ENCODE data around the gene NTNG1.
"Not testable (repeated sequence)": the region's sequence is repeated elsewhere in the genome, so short reads cannot be mapped to it uniquely, and the experiment has no call there.

The NTNG1 gene

DNA sequence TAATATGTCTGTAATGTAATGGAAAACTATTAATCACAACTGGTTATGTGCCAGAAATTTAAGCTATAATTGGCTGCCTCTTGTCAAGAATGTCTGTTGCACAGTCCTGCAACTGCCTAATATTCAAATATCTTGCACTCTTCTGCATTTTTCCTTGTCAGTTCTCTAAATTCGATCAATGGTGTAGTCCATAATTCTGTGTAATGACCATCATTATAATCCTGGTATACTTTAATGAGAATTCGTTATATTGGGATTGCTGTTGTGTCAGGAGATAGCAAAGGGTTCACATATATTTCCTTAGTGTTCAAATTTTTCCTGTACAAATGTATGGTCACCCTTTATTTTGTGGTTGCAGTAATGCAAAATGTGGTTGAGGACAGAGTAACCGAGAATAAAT, 4.8 kb downstream of the NTNG1 start:
- FAIRE-seq: no peak

DNA sequence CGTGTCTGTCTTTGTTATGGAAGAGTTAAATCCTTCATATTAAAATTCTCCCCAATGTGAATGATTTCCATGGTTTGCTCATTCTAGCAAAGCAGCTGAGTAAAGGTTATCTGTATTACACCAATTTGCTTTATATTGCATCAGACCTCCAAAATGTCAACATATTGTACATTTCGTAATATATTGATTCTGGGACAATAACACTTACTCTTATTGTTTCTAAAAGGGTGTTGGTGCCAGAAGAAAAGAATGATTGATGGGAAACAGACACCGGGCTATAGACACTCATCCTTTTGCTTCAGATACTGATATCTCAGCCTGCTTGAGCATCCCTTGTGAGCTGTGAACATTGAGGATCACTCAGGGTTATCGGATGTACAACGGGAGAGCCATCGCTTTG, 7.0 kb downstream of the NTNG1 start:
- no peak for FAIRE-seq

DNA sequence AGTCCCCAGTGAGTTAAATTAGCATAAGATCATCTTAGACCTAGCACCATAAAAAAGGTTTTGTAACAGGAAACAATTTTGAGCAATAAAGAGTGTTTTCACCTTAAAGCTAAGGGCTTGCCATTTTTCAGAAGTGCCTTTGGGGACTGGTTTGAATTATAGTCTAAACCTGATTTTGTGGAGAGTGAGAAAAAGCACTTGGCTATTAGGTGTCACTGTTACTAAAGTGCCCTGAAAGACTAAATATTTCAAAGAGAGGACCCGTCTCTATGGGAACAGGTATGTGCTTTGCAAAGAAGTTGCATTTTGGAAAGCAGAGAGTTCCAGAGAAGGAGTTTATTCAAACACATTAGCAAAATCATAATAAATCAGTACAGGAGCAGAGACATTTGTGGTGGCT, 9.1 kb downstream of the NTNG1 start:
- FAIRE-seq: no peak

DNA sequence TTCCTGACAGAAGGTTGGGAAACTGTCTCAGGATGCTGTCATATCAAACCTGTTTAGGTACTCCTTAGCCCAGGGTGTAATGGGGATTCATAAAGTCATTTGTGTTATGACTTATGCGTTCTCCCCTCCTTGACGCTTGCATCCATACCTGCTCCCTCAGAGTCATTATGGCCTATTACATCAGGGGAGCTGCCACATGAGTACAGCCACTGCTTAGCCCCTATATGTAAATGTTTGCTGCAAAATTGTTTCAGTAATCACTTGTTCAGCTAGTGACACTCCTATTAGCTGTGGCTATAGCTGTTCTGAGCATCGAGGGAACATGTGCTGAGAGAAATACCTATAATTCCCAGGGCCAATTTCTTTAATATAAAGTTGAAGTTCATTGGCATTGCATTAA, 10.5 kb downstream of the NTNG1 start:
- FAIRE-seq: no peak

DNA sequence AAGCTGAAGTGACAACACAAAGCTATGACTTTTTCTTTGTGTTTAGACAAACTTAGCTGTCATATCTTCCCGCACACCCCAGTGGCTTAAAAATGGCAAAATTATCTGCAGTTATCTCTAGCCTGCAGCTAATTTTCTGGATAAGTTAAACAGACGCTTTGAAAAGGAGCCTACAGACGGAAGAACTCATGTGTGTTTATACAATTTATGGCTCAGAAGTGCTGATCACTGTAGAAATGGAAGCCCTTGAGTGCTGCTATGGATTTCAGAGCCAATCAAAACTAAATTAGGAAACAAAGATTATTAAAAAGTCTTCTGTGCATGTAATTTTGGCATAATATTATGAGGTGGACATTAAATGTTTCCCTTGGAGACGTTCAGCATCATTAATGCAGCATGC, 11.6 kb downstream of the NTNG1 start:
- FAIRE-seq: no peak

DNA sequence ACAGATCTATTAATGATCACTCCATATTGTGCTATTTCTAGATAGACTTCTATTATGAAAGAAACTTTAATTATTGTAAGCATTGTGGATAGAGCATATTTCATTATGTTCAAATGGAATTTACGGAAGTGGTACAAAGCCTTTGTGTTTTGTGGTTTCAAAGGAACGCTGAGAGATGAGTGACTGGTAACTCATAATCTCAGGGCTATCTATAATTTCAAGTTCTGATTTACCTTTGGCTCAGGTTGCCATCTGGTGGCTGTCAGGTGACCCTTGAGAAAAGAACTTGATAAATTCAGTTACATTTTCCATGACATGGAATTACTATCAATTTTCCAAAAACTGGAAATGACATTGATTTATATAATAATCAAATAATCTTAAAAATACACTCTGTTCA, 12.2 kb downstream of the NTNG1 start:
- FAIRE-seq: no peak

GRCh38 chr1:107158496-107158895, 17.7 kb downstream of the NTNG1 start:
- no peak for FAIRE-seq

DNA sequence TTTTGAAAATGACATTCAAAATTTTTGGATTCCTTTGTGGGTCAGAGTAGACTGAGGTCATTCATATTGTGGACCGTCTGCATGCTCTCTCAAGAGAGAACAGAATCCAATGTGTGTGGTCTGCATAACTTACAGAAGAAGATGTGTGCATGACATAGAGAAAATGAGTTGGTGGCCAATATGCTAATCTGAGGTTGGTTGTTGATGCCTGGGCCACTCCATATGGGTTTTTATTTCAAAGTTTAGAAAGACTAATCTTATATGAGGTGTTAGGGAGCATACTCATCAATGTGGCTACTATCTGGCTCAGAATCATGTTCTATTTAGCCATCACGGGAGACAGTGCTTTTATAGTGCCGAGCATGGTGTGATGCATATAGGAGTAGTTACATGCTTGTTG, 18.2 kb downstream of the NTNG1 start:
- no peak for FAIRE-seq

DNA sequence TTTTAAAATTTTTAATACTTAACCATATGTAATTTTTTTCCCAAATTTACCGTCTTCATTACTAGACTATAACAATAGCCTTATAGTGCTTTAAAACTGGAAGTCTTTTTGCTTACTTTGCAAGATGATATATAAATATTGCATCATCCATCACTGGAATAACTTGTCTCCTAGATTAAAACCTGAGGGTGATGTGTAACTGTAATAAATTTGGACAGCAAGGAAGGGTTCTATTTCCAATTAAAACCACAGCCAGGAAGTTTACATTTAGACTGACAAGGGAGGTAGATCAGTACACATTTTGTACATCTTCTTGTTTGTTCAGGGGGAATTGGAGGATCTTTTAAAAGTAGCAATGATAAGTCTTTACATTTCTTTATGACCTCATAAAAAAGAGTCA, 21.9 kb downstream of the NTNG1 start:
- no peak for FAIRE-seq

DNA sequence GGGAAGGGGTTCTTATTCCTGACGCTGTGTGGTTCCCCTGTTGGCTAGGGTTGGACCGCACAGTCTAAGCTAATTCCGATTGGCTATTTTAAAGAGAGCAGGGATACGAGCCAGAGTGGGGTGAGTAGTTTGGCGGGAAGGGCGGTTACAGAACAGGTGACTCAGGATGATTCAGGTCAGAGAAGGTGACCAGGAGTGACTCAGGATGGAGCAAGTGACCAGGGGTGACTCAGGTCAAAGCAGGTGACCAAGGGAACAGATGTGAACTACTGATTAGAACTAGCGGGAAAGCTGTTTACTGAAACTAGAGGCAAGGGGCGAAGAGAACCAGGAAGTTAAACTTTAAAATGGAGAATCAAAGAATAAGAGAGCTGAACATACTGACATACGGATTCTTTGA, 24.1 kb downstream of the NTNG1 start:
- not testable (repeated sequence) for FAIRE-seq

DNA sequence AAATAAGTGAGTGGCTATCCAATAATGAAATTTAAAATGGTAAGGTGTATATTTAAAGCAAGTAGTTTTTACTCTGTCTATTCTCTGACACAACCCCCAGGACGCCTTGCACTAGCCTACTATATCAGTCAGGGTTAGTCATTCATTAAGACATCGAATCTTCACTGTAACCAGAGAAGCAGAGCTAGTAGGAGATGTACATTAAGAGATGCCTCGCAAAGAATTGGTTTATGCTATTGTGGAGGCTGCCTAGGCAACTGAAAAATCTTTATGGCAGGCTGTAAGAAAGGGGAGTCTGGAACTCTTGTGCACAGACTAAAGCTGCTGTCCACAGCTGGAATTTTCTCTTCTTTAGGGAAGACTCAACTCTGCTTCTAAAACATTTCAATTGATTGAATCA, 28.8 kb downstream of the NTNG1 start:
- no peak for FAIRE-seq

GRCh38 chr1:107171333-107171732, 30.5 kb downstream of the NTNG1 start:
- FAIRE-seq: no peak

DNA sequence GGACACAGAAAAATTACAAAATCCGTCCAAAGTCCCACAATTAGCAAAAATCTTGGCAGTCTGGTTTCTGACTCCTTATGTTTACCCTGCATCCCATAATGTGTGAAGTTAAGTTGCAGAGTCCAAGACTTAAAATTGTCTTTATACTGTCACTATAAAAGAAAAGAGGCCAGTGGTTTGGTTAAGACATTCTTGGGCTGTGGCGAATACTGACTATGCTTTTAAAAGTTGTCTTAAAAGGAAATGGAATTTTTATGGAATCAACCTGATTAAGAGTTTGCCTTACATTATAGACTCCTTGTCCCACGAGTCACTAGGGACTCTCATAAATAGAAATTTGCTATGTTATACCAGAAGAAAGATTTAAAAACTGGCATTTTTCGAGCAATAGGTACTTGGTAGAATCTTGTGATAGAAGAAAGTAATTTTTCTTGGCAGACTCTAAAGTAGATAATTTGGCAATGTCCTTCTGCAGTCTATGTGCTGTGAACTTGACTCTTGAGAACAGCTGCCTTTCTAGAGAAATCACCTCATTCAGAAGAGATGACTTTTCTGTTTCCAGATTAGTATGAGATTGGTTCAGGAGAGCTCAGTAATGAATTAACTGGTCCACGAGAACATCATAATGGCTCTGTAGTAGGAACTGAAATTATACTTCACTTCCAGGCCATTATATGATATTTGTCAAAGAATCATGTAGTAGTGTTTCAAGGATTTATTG, 31.8 kb downstream of the NTNG1 start:
- no peak for FAIRE-seq

- FAIRE-seq: no peak
Observed at GRCh38 chr1:107175102-107175909, 34.5 kb downstream of the NTNG1 start.

DNA sequence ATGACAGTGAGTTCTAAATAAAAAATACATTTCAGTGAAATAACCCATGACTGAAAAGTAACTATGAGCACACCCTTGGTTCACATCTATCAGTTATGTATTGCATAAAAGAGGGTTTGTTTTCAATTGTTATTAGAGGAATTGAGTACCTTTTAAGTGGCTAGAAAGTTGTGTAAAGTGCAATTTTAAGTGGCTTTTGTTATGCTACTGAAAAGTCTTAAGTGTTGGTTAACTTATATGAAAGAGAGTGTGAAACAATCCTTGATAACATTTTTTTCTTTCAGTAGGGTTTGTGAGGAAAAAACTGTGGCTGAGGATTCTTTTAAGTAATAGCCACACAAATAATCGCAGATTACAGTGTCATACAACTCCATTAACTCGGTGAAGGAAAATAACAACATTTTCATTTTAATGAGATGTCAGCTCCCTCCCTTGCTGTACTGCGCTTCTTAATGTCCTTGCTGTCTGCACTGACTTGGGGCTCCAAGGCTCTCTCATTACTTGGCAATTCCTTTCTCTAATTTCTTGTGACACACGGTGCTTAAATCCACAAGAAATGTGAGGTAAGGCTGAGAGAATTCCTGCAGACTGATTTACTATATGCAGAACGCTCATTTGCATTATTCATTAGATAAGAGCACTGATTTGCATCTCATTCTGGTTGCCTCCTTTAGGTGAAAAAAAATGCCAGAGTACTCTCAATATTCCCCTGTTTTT, 40.6 kb downstream of the NTNG1 start:
- FAIRE-seq: no peak

DNA sequence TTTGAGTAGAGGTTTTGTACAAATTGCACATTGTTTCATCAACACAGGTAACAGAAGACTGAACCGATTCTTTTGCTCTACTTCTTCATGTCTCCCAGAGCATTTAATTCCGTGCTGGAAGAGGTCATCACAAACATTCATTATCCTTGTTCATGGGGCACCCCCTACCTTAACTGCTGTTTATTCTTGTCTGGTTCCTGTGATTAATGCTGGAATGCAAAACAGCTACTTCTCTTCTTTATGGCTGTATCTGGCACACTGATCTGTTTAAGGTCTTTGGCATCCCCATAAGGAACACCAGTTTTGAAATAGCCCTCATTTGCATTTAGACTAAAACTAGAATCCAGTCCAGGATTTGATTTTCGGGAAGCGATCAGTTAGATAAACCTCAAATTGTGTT, 42.2 kb downstream of the NTNG1 start:
- FAIRE-seq: no peak

DNA sequence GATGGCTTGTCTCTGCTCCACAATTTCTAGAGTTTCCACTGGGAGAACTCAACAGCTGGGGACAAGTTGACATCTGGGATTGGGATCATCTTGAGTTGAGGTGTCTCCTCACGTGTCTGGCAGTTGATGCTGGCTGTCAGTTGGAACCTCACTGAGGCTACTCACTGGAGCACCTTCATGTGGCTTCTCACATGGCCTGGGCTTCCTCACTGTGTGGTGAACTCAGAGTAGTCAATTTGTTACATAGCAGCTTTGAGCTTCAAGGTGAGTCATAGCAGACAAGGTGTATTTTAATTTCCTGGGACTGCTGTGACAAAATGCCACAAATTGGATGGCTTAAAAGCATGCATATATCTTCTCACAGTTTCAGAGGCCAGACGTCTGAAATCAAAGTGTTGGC, 44.0 kb downstream of the NTNG1 start:
- no peak for FAIRE-seq

- FAIRE-seq: no peak
Observed at GRCh38 chr1:107187399-107187798, 46.6 kb downstream of the NTNG1 start.

DNA sequence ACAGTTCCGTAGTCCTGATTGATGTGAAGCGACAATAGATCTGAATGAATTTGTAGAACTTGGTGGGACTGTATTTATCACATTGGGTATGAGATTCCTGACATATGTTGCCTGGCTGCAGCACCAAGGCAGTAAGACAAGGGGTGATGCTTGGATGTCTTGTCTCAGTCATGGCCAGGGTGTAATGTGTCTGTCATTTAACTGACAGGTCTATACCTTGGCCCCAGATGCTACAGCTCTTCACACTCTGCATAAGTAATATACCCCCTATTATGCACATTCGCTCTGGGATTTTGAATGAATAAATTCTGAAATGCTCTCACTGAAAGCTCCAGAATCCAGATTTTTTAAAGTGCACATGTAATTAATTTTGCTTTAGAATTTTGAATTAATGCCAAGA, 47.3 kb downstream of the NTNG1 start:
- no peak for FAIRE-seq

DNA sequence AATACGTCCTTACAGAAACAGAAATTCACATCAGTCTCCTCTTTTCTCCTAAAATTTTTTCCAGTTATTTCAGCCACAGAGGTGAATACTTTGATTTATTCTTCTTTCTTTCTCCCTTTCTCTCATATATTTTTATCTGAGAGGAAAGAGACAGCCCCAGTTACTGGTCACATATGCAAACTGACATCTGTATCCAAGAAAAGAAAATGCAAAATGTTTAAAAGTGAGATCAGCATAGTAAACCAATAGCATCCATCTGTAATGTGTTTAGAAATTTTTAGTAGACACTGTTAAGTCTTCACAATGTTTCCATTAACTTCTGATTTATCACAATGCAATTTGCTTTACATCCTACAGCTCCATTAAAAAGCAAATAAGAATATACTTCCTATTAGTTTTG, 53.5 kb downstream of the NTNG1 start:
- FAIRE-seq: no peak

GRCh38 chr1:107195476-107195875, 54.6 kb downstream of the NTNG1 start:
- no peak for FAIRE-seq

GRCh38 chr1:107196973-107197562, 56.2 kb downstream of the NTNG1 start:
- FAIRE-seq: no peak

DNA sequence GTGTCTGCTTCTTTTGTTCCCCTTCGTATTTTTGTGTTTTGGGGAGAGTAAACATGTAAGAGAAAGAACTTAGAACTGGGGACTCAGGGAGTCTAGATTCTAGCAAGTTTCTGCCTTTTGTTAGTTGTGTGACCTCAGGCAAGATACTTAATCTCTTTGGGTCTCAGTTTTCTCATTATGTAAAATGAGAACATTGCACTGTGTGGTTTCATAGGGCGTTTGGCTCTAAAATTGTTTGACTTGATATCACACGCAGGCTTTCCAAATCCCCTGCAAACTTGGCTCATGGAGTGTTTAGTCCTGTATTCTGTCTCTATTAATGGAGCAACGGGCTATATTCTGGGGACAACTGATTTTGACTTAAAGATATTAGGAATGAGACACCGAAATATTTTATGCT, 57.7 kb downstream of the NTNG1 start:
- no peak for FAIRE-seq

DNA sequence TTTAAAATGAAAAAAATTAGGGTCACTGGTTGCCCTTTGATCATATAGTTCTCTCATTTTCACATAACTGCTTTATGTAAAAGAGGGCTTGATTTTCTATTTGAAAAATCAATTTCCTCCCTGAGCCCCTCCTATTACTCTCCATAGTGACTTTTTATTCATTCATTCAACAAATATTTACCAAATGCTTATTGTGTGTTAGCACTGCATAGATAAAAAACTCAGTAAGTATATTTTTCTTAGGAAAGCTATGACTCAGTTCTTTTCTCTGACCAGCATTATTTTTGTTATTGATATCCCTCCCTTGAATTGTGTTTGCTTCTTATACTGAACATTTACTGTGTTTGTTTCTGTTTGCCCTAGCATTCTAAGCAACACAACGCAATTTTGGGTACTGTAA, 59.8 kb downstream of the NTNG1 start:
- no peak for FAIRE-seq

Measured in islet of Langerhans (tissue), 1 donor.